Panc1 (cell line): ENCODE results near the gene TMEM200C.

Source experiments
- POLR2AphosphoS5 ChIP-seq: IDR thresholded peaks from 2 replicates; pipeline ENCODE4 v1.6.1; 2012; ENCODE audit warnings: mild to moderate bottlenecking, low read depth, low read length, moderate library complexity
- TF ChIP-seq, protein P1 (sequence below): fragments of 450-650 bp; IDR thresholded peaks from 2 replicates; pipeline ENCODE4 v1.5.1; 2017; ENCODE audit warnings: mild to moderate bottlenecking

DNA sequence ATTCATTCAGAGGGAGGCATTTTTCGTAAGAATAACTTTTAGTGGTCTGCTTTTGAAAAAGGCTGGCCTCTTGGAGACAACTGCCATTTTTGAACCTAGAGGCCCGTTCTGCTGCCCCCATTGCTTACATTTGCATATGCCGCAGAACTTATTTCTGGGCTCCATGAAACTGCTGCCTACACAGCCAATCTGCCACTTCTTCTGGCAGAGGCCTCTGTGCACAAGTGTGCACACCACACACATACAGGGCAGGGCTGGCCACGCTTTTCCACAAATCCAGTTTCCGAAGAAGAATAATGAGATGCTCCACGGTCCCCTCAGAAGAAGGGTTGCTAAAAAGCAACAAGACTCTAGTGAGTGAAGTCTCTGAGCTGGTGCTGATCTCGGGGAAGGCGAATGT lies 56.2 kb downstream of the TMEM200C start:
- TF ChIP-seq, protein P1, sequence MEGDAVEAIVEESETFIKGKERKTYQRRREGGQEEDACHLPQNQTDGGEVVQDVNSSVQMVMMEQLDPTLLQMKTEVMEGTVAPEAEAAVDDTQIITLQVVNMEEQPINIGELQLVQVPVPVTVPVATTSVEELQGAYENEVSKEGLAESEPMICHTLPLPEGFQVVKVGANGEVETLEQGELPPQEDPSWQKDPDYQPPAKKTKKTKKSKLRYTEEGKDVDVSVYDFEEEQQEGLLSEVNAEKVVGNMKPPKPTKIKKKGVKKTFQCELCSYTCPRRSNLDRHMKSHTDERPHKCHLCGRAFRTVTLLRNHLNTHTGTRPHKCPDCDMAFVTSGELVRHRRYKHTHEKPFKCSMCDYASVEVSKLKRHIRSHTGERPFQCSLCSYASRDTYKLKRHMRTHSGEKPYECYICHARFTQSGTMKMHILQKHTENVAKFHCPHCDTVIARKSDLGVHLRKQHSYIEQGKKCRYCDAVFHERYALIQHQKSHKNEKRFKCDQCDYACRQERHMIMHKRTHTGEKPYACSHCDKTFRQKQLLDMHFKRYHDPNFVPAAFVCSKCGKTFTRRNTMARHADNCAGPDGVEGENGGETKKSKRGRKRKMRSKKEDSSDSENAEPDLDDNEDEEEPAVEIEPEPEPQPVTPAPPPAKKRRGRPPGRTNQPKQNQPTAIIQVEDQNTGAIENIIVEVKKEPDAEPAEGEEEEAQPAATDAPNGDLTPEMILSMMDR: no peak
- TF ChIP-seq POLR2AphosphoS5: no peak
